Measurements from ENCODE around the gene ITPA. TPM values are rescaled to one million over a fixed set of nuclear protein-coding genes. Genes with fewer than 3 reads are reported as not detected.

Gene ITPA
- total and polyA plus RNA-seq, 2 experiments from 2014 or later: 33.8 to 74.1 TPM

GRCh38 chr20:3248993-3249347 is 39.7 kb downstream of the ITPA start:
- DNase-seq (ENCODE audit: low read depth in 1 of 2, low spot score in 1 of 2): no peak
- H3K27me3 ChIP-seq: peaks cover 41% of the 10 kb centered on the region
- no peak overlapping the region for H3K4me3 ChIP-seq
- H3K9me3 ChIP-seq (ENCODE audit: low read depth): no peaks in the 10 kb centered on the region
- H3K36me3 ChIP-seq: peaks cover 8% of the 10 kb centered on the region
- H3K27ac ChIP-seq: no peak overlapping the region
- TF ChIP-seq CTCF (IDR thresholded peaks at IDR 0.05; ENCODE audit: low read depth, low read length): no peak
- no peaks in the 10 kb centered on the region for H3K4me1 ChIP-seq (ENCODE audit: low read depth)

- Histone ChIP-seq H3K27me3 (peaks cover 31% of the 10 kb centered on the region), H3K27ac (no peak overlapping the region), H3K9me3 (ENCODE audit: low read depth) (no peaks in the 10 kb centered on the region), H3K4me1 (ENCODE audit: low read depth) (no peaks in the 10 kb centered on the region), H3K4me3 (no peak overlapping the region), H3K36me3 (peaks cover 8% of the 10 kb centered on the region)
- TF ChIP-seq CTCF (IDR thresholded peaks at IDR 0.05; ENCODE audit: low read depth, low read length): peak; percentile 29
- DNase-seq (ENCODE audit: low read depth in 1 of 2, low spot score in 1 of 2): peak in 1 of 2 donors; percentile 58
These were observed 40.8 kb downstream of the ITPA start for GRCh38 chr20:3250091-3250504.

- TF ChIP-seq CTCF (IDR thresholded peaks at IDR 0.05; ENCODE audit: low read depth, low read length): no peak
- Histone ChIP-seq H3K9me3 (ENCODE audit: low read depth) (no peaks in the 10 kb centered on the region), H3K27me3 (peaks cover 29% of the 10 kb centered on the region), H3K36me3 (peaks cover 13% of the 10 kb centered on the region), H3K4me1 (ENCODE audit: low read depth) (no peaks in the 10 kb centered on the region), H3K27ac (no peak overlapping the region), H3K4me3 (no peak overlapping the region)
- DNase-seq (ENCODE audit: low read depth in 1 of 2, low spot score in 1 of 2): peak in 1 of 2 donors; percentile 56
These were observed 42.5 kb downstream of the ITPA start for GRCh38 chr20:3251806-3252205.

GRCh38 chr20:3255728-3256127 is 46.4 kb downstream of the ITPA start:
- no peak for TF ChIP-seq CTCF (IDR thresholded peaks at IDR 0.05; ENCODE audit: low read depth, low read length)
- Histone ChIP-seq H3K27me3 (no peaks in the 10 kb centered on the region), H3K36me3 (peaks cover 20% of the 10 kb centered on the region), H3K4me1 (ENCODE audit: low read depth) (no peaks in the 10 kb centered on the region), H3K27ac (no peak overlapping the region), H3K4me3 (no peak overlapping the region), H3K9me3 (ENCODE audit: low read depth) (no peaks in the 10 kb centered on the region)
- DNase-seq (ENCODE audit: low read depth in 1 of 2, low spot score in 1 of 2): no peak

GRCh38 chr20:3258429-3258828 is 49.1 kb downstream of the ITPA start:
- Histone ChIP-seq H3K4me1 (ENCODE audit: low read depth) (no peaks in the 10 kb centered on the region), H3K4me3 (no peak overlapping the region), H3K27ac (no peak overlapping the region), H3K9me3 (ENCODE audit: low read depth) (no peaks in the 10 kb centered on the region), H3K36me3 (peaks cover 16% of the 10 kb centered on the region), H3K27me3 (no peaks in the 10 kb centered on the region)
- DNase-seq (ENCODE audit: low read depth in 1 of 2, low spot score in 1 of 2): no peak
- no peak for TF ChIP-seq CTCF (IDR thresholded peaks at IDR 0.05; ENCODE audit: low read depth, low read length)

GRCh38 chr20:3262566-3262965 is 53.3 kb downstream of the ITPA start:
- no peak for DNase-seq (ENCODE audit: low read depth in 1 of 2, low spot score in 1 of 2)
- no peak for TF ChIP-seq CTCF (IDR thresholded peaks at IDR 0.05; ENCODE audit: low read depth, low read length)
- no peak overlapping the region for H3K27ac ChIP-seq

More at GRCh38 chr20:3262566-3262965, 53.3 kb downstream of the ITPA start:
- no peak overlapping the region for H3K4me3 ChIP-seq
- H3K9me3 ChIP-seq (ENCODE audit: low read depth): no peaks in the 10 kb centered on the region
- H3K4me1 ChIP-seq (ENCODE audit: low read depth): no peaks in the 10 kb centered on the region
- H3K36me3 ChIP-seq: peaks cover 17% of the 10 kb centered on the region
- H3K27me3 ChIP-seq: no peaks in the 10 kb centered on the region
